Spleen (tissue), 13 donors: ENCODE data around the gene KRTAP9-6. TPM values are rescaled to one million over a fixed set of nuclear protein-coding genes. Genes with fewer than 3 reads are reported as not detected.
"Not testable (repeated sequence)": the region's sequence is repeated elsewhere in the genome, so short reads cannot be mapped to it uniquely, and the experiment has no call there.

Experiments used
- DNase-seq: peaks from one replicate; pipeline ENCODE4 v3.0.0-alpha.2; 2020
- H3K27ac ChIP-seq, 8 donors: fragments of 200-600 bp; sonication (generic) in 7 of 8; 1 replicate in 4 of 8; 2 replicates in 4 of 8; pipeline versions ENCODE4 v1.5.0 to v1.8.0; 2016 to 2021; ENCODE audit warnings: inconsistent platforms in 4 of 8, mild to moderate bottlenecking in 4 of 8, moderate library complexity in 1 of 8
- H3K27me3 ChIP-seq, 7 donors: fragments of 200-600 bp; sonication (generic) in 6 of 7; replicated peaks in 1 of 7; 1 replicate in 4 of 7; 2 replicates in 3 of 7; pipeline versions ENCODE4 v1.5.0 to v1.8.0; 2016 to 2021; ENCODE audit warnings: inconsistent platforms in 3 of 7, mild to moderate bottlenecking in 1 of 7
- H3K36me3 ChIP-seq, 6 donors: fragments of 200-600 bp; sonication (generic) in 5 of 6; 1 replicate in 4 of 6; 2 replicates in 2 of 6; pipeline versions ENCODE4 v1.5.0 to v1.8.0; 2016 to 2021; ENCODE audit warnings: inconsistent platforms in 2 of 6
- H3K4me1 ChIP-seq, 6 donors: fragments of 200-600 bp; sonication (generic) in 5 of 6; 1 replicate in 3 of 6; 2 replicates in 3 of 6; pipeline versions ENCODE4 v1.5.0 to v1.8.0; 2016 to 2021; ENCODE audit warnings: inconsistent platforms in 3 of 6
- H3K4me3 ChIP-seq, 8 donors: fragments of 200-600 bp; sonication (generic) in 7 of 8; 1 replicate in 4 of 8; 2 replicates in 4 of 8; pipeline versions ENCODE4 v1.5.0 to v1.8.0; 2016 to 2021; ENCODE audit warnings: inconsistent platforms in 4 of 8, mild to moderate bottlenecking in 4 of 8, moderate library complexity in 2 of 8
- H3K9me3 ChIP-seq, 8 donors: fragments of 200-600 bp; sonication (generic) in 7 of 8; 1 replicate in 4 of 8; 2 replicates in 4 of 8; pipeline versions ENCODE4 v1.5.0 to v1.8.0; 2016 to 2021; ENCODE audit warnings: inconsistent platforms in 4 of 8
- POLR2A ChIP-seq, 3 donors: fragments of 450-650 bp; IDR thresholded peaks; one replicate each; pipeline ENCODE4 v1.5.1; 2017; ENCODE audit warnings: antibody characterized with exemption in 3 of 3, mild to moderate bottlenecking in 1 of 3
- POLR2AphosphoS5 ChIP-seq, 3 donors: sonication (generic); formaldehyde crosslinking; IDR thresholded peaks; one replicate each; pipeline ENCODE4 v1.5.1; 2017; ENCODE audit warnings: antibody characterized with exemption in 3 of 3
- WGBS, 5 donors: extraction: QIAGEN DNeasy Blood & Tissue Kit in 3 of 5; methylation state at CpG; one replicate each; pipeline versions ENCODE4 v1.1.5 to v1.1.7; 2013 to 2018; 5-methylcytosine and 5-hydroxymethylcytosine counted together
- intact Hi-C: fragments of 100-400 bp; cut with DNase I; formaldehyde crosslinking; loops from one replicate; pipeline ENCODE4 v1.15.0; 2023; ENCODE audit warnings: low total_unique reads
- long read RNA-seq, 2 donors: transcript quantifications; one replicate each; lab custom pipeline, GENCODE V29; 2026
- polyA plus RNA-seq, 3 donors: library from polyadenylated mRNA; stranded (reverse); fragments of 200-250 nt; gene quantifications; one replicate each; pipeline ENCODE4 v1.2.1, GENCODE V29; 2013
- total RNA-seq, 7 donors: library from RNA; depleted of rRNA in 3 of 7; stranded (reverse); fragments of >200 nt in 3 of 7; fragmentation: NEBNext Ultra II Directional in 4 of 7; extraction: Animal tissue kit (Norgen Biotek cat#: 25700) in 4 of 7; gene quantifications; one replicate each; pipeline versions ENCODE4 v1.1.0 to v1.2.1, GENCODE V29; 2016 to 2021
- TF ChIP-seq, protein P1 (sequence below), 11 experiments: fragments of 200-600 bp in 7 of 11; fragments of 450-650 bp in 4 of 11; sonication (generic) in 4 of 11; IDR thresholded peaks in 8 of 11; conservative IDR thresholded peaks in 3 of 11; 1 replicate in 7 of 11; 2 replicates in 4 of 11; pipeline versions ENCODE4 v1.4.0 to v1.8.0; 2016 to 2021; ENCODE audit warnings: antibody characterized with exemption in 11 of 11, inconsistent platforms in 4 of 11, mild to moderate bottlenecking in 1 of 11
- donor health status: healthy with polysubstance abuse.
- donor health status: DM: no; HTN: no; CAD: no; lungs with moderate emphysema.
- donor health status: DM: no; HTN: no; CAD: no.
- donor health status: Bipolar disorder and iron deficiency.
- donor health status: healthy.
- donor health status: DM: no; HTN: no; CAD: no.
- donor health status: DM: yes; HTN: yes; CAD: no.

KRTAP9-6 gene, protein sequence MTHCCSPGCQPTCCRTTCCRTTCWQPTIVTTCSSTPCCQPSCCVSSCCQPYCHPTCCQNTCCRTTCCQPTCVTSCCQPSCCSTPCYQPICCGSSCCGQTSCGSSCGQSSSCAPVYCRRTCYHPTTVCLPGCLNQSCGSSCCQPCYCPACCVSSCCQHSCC
- total RNA-seq, result not detected
- not detected for polyA plus RNA-seq
- long read RNA-seq, donor 1, result 0 reads
- long read RNA-seq, donor 2, result 0 reads

DNA sequence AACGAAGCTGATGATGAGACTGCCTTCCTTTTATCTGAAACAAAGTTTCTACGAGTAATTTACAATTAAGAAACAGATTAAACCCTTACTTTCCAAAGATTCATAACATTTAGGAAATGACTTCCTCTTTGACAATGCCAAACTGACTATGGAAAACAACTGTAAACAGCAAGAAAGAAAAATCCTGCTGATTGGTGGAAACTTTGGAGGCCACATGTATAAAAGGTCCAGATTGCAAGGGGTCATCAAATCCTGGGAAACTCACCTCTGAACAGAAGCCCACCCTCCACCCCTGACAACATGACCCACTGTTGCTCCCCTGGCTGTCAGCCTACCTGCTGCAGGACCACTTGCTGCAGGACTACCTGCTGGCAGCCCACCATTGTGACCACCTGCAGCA is at the start of gene KRTAP9-6:
Gene KRTAP9-6 (plus strand): TSS at position 301 of the 400 bp plus-strand sequence. CDS start 0 bp downstream, at position 301.
- peaks cover 0 to 4% (median 0%) of the 10 kb centered on the region in 7 donors for H3K27me3 ChIP-seq
- TF ChIP-seq POLR2A (IDR thresholded peaks at IDR 0.05), result no peak
- TF ChIP-seq, protein P1, sequence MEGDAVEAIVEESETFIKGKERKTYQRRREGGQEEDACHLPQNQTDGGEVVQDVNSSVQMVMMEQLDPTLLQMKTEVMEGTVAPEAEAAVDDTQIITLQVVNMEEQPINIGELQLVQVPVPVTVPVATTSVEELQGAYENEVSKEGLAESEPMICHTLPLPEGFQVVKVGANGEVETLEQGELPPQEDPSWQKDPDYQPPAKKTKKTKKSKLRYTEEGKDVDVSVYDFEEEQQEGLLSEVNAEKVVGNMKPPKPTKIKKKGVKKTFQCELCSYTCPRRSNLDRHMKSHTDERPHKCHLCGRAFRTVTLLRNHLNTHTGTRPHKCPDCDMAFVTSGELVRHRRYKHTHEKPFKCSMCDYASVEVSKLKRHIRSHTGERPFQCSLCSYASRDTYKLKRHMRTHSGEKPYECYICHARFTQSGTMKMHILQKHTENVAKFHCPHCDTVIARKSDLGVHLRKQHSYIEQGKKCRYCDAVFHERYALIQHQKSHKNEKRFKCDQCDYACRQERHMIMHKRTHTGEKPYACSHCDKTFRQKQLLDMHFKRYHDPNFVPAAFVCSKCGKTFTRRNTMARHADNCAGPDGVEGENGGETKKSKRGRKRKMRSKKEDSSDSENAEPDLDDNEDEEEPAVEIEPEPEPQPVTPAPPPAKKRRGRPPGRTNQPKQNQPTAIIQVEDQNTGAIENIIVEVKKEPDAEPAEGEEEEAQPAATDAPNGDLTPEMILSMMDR (IDR thresholded peaks at IDR 0.05 in 8 of 11, conservative IDR thresholded peaks at IDR 0.05 in 3 of 11), result no peak
- TF ChIP-seq POLR2AphosphoS5 (IDR thresholded peaks at IDR 0.05), result no peak
- no peaks in the 10 kb centered on the region for H3K4me1 ChIP-seq
- 21 to 59% (median 33%) methylated on average over 2 of the region's 2 CpGs for WGBS, 5 donors
- intact Hi-C loops, result no loop called here
- no peaks in the 10 kb centered on the region for H3K36me3 ChIP-seq
- no peak for DNase-seq
- no peak within 1 kb of the TSS for H3K4me3 ChIP-seq
- H3K9me3 ChIP-seq, result no peaks in the 10 kb centered on the region
- H3K27ac ChIP-seq, result no peak within 1 kb of the TSS

DNA sequence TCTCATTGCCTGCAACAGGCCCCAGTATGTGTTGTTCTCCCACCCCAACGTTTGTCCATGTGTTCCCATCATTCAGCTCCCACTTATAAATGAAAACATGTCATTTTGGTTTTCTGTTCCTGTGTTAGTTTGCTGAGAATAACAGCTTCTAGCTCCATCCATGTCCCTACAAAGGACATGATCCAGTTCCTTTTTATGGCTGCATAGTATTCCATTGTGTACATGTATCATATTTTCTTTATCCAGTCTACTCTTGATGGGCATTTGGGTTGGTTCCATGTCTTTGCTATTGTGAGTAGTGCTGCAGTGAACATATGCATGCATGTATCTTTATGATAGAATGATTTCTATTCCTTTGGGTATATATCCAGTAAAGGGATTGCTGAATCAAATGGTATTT is 49.5 kb upstream of the KRTAP9-6 start:
- intact Hi-C loops, result no loop called here
- H3K27ac ChIP-seq, result no peak overlapping the region
- H3K36me3 ChIP-seq, result no peaks in the 10 kb centered on the region
- TF ChIP-seq POLR2A (IDR thresholded peaks at IDR 0.05), result no peak
- TF ChIP-seq POLR2AphosphoS5 (IDR thresholded peaks at IDR 0.05), result no peak
- TF ChIP-seq, protein P1 (IDR thresholded peaks at IDR 0.05 in 8 of 11, conservative IDR thresholded peaks at IDR 0.05 in 3 of 11), result no peak
- WGBS, 5 donors, result 65 to 81% (median 72%) methylated on average over 1 of the region's 1 CpG
- peaks cover 0 to 3% (median 0%) of the 10 kb centered on the region in 6 donors for H3K4me1 ChIP-seq
- H3K27me3 ChIP-seq, result peaks cover 0 to 35% (median 4%) of the 10 kb centered on the region in 7 donors
- no peak overlapping the region for H3K4me3 ChIP-seq
- no peak for DNase-seq
- H3K9me3 ChIP-seq, result peaks cover 0 to 7% (median 0%) of the 10 kb centered on the region in 8 donors

DNA sequence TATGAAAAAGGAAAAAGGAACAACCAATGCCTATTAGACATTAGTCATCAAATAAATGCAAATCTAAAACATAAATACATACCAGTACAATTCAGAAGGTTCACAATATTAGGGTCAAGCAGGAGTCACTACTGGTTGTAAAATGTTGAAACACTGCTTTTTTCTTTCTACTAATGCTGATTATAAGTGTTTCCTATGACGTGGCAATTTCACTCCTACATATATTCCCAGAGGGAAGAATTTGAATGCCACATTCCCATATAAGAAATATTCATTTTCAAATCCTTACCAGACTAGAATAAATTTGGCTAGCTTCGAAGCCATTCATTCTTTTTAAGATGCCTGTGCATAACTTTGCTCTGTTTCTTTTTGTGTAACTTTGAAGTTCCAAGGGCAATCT is 41.4 kb upstream of the KRTAP9-6 start:
- TF ChIP-seq, protein P1 (IDR thresholded peaks at IDR 0.05 in 8 of 11, conservative IDR thresholded peaks at IDR 0.05 in 3 of 11), result no peak
- no peak for TF ChIP-seq POLR2A (IDR thresholded peaks at IDR 0.05)
- TF ChIP-seq POLR2AphosphoS5 (IDR thresholded peaks at IDR 0.05), result no peak
- H3K4me1 ChIP-seq, result no peaks in the 10 kb centered on the region
- H3K36me3 ChIP-seq, result no peaks in the 10 kb centered on the region
- H3K27ac ChIP-seq, result no peak overlapping the region
- peaks cover 0 to 7% (median 0%) of the 10 kb centered on the region in 8 donors for H3K9me3 ChIP-seq
- no peak for DNase-seq
- H3K27me3 ChIP-seq, result peaks cover 0 to 21% (median 0%) of the 10 kb centered on the region in 7 donors
- no peak overlapping the region for H3K4me3 ChIP-seq
- WGBS, 5 donors, result 50 to 83% (median 72%) methylated on average over 2 of the region's 2 CpGs
- intact Hi-C loops, result no loop called here

DNA sequence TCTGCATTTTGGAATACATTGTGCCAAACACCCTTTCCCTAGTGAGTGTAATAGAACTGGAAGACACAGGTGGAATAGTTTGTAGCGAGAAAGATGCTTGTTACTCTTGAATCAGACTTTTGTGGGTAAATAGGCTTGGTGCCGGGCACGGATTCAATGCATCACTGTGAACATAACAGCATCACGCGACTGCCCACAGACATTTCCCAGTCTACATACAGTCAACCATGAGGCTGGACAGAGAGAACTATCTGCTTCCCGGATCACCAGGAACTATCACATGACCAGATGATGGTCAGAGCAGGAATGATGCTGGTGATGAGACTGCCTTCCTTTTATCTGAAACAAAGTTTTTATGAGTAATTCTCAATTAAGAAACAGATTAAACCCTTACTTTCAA is 39.1 kb upstream of the KRTAP9-6 start:
- no peaks in the 10 kb centered on the region for H3K36me3 ChIP-seq
- intact Hi-C loops, result no loop called here
- peaks cover 0 to 25% (median 0%) of the 10 kb centered on the region in 7 donors for H3K27me3 ChIP-seq
- WGBS, 5 donors, result 91 to 93% (median 92%) methylated on average over 6 of the region's 6 CpGs
- H3K4me1 ChIP-seq, result no peaks in the 10 kb centered on the region
- TF ChIP-seq POLR2AphosphoS5 (IDR thresholded peaks at IDR 0.05), result no peak
- no peak for TF ChIP-seq POLR2A (IDR thresholded peaks at IDR 0.05)
- TF ChIP-seq, protein P1 (IDR thresholded peaks at IDR 0.05 in 8 of 11, conservative IDR thresholded peaks at IDR 0.05 in 3 of 11), result no peak
- no peak overlapping the region for H3K27ac ChIP-seq
- DNase-seq, result no peak
- no peaks in the 10 kb centered on the region for H3K9me3 ChIP-seq
- no peak overlapping the region for H3K4me3 ChIP-seq

DNA sequence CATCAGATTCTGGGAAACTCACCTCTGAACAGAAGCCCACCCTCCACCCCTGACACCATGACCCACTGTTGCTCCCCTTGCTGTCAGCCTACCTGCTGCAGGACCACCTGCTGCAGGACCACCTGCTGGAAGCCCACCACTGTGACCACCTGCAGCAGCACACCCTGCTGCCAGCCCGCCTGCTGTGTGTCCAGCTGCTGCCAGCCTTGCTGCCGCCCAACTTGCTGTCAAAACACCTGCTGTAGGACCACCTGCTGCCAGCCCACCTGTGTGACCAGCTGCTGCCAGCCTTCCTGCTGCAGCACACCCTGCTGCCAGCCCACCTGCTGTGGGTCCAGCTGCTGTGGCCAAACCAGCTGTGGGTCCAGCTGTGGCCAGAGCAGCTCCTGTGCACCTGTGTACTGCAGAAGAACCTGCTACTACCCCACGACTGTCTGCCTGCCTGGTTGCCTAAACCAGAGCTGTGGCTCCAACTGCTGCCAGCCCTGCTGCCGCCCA is 38.5 kb upstream of the KRTAP9-6 start, which contains the start of gene KRTAP9-2:
Gene KRTAP9-2 (plus strand): TSS at position 51 of the 498 bp plus-strand sequence. CDS start 7 bp downstream, at position 58.
- H3K4me1 ChIP-seq, H3K9me3 ChIP-seq, H3K36me3 ChIP-seq, DNase-seq, intact Hi-C loops, H3K4me3 ChIP-seq, H3K27ac ChIP-seq: not testable (repeated sequence)
- WGBS, 5 donors, result 43 to 84% (median 70%) methylated on average over 1 to 3 of the region's 4 CpGs
- H3K27me3 ChIP-seq, result peaks cover 0 to 25% (median 0%) of the 10 kb centered on the region in 7 donors
